GM12892 (cell line): ENCODE data around the gene TEAD2.

Experiments
- POLR2A ChIP-seq: IDR thresholded peaks from 2 replicates; pipeline ENCODE4 v1.6.1; 2011; ENCODE audit warnings: low read depth, low read length, control low read depth
- TAF1 ChIP-seq: IDR thresholded peaks from 2 replicates; pipeline ENCODE4 v1.6.1; 2011; ENCODE audit warnings: low read depth, mild to moderate bottlenecking, control low read depth, low read length, borderline replicate concordance

DNA sequence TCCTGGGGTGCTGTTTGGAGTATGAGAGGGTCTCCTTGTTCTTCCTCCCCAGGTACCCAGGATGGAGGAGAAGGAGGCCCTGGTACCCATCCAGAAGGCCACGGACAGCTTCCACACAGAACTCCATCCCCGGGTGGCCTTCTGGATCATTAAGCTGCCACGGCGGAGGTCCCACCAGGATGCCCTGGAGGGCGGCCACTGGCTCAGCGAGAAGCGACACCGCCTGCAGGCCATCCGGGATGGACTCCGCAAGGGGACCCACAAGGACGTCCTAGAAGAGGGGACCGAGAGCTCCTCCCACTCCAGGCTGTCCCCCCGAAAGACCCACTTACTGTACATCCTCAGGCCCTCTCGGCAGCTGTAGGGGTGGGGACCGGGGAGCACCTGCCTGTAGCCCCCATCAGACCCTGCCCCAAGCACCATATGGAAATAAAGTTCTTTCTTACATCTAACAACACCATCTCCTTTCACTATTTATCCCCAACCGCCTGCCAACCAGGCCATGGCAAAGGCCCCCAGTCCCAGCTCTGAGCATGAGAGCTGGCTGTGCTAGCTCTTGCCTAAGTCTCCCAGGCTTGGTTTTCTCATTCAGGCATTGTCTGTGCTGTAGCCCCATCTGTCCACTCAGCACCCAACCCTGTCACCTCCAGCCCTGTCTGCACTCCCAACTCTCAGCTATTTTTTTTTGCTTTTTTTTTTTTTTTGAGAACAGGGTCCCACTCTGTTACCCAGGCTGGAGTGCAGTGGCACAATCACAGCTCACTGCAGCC is 12.6 kb upstream of the TEAD2 start:
- no peak for TF ChIP-seq POLR2A
- TF ChIP-seq TAF1 = no peak
